Stimulated activated CD4-positive, alpha-beta T cell treated with anti-CD3 and anti-CD28 coated beads, Interleukin-12 subunit alpha, Interleukin-12 subunit beta, amount 100 ng/mL, for 48 hours (primary cell): Measurements from ENCODE around the gene GDPD5.
A peak's percentile ranks its signal among the peaks of the same experiment; 100 is the strongest.

ENCODE experiments used
- DNase-seq, 3 donors: peaks; one replicate each; pipeline ENCODE4 v3.0.0-alpha.2; 2020; ENCODE audit warnings: low read depth in 2 of 3, low spot score in 1 of 3

Gene GDPD5

DNA sequence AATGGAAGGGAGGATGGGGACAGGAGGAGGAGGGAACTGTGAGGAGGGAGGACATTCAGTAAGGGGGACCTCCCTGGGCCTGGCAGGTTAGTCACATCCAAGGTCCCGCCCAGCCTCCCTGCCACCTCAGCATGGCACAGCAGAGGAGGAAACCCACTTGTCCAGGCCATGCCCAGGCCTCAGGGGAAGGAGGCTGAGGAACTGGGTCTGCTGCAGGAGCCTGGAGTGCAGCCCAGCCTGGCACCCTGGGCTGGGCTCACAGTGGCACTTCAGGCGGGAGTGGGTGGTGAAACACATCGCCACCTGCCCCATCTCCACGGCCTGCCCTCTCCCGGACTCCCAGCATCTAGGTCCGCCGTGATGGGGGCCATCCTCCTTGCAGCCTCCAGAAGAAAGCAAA is 75.5 kb downstream of the GDPD5 start:
- DNase-seq = no peak

DNA sequence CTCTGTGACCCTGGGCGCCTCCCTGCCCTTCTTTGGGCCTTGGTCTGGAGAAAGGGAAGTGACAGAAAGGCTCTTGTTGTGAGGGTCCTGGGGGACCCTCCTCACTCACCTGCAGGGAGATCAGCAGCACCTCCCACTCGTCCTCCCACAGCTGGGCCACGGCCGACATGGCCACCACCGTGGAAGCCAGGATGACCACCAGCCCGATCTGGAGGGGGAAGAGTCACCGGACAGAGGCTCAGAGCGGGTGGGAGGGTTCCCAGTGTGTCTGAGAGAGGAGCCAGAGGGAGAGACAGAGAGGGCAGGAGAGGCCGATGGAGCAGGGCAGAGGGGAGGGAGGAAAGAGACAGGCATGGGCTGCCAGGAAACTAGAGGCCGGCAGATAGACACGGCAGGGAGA is 76.0 kb downstream of the GDPD5 start:
- DNase-seq = no peak

DNA sequence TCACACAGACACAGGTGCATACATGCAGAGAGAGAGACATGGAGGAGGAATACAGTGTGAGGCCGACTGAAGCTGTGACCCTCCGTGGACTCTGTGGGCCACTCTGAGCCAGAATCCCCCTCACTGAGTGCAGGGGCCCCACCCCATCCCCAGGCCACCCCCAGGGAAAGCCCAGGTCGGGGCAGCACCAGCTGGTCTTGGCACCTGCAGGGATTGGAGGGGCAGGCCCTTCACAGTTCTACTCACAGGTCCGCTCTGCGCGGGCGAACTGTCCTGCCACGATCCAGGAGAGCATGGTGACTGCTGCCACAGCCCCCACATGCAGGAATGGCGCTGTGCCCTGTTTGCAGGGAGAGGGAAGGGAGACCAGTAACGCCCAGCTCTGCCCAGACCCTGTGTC is 76.5 kb downstream of the GDPD5 start:
- DNase-seq = no peak

DNA sequence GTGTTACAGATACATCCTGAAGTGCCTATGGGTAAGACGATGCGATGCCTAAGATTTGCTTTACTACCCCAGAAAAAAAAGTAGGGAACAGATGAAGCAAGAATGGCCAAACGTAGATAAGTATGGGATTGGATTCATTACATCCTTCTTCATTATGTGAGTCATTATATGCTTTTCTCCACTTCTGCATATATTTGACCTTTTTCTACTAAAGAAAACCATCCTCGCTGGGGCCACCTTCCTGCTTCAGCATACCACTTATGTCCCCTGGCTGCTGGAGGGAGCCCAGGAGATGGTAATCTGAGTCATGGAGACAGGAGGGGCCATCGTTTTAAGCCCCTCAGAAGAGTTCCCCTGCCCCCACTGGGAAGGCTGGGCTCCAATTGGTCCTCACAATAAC is 78.3 kb downstream of the GDPD5 start:
- no peak for DNase-seq

DNA sequence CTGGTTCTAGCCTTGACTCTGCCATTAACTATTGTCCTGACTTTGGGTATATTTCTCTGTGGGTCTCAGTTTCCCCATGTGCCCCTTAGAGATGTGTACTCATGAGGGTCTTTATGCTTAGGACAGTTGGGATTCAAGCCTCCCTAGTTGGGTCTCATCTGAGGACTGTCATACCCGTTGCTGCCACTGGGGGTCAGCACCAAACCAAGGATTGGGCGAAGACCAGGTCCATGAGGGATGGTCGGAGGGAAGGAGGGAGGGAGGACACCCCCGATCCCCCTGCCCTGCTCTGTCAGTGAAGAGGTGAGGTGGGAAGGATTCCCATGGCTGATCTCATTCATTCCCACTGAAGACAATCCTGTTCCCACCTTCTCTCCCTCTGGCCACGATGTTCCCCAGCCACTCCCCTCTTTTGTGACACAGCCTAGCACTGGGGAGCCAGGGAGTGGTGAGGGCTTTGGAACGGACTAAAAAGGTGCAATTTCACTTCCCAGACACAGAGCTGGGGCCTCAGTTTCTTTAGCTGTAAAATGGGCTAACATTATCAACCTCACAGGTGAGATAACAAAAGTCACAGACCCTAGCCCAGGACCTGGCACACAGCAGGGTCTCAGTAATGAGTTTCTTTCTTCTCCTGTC is 80.3 kb downstream of the GDPD5 start:
- DNase-seq = peak; percentile 50 to 83 (median 64)

DNA sequence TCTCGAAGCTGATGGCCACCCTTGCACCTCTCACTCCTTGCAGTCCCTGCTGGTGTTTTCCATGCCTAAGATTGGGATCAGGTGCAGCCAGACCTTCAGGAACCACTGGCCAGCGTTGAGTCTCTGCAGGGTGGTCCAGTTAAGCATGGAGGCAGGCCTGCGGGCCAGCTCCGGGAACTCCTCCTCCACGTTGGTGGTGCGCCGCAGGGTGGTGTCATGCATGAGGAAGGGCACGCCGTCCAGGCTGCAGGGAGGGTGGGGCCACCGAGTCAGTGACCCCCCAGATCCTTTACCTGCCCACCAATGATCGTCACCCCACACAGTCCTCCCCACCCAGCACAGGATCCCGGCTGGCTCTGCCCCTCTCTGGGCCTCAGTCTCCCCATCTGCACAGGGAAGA is 82.7 kb downstream of the GDPD5 start:
- DNase-seq = no peak

DNA sequence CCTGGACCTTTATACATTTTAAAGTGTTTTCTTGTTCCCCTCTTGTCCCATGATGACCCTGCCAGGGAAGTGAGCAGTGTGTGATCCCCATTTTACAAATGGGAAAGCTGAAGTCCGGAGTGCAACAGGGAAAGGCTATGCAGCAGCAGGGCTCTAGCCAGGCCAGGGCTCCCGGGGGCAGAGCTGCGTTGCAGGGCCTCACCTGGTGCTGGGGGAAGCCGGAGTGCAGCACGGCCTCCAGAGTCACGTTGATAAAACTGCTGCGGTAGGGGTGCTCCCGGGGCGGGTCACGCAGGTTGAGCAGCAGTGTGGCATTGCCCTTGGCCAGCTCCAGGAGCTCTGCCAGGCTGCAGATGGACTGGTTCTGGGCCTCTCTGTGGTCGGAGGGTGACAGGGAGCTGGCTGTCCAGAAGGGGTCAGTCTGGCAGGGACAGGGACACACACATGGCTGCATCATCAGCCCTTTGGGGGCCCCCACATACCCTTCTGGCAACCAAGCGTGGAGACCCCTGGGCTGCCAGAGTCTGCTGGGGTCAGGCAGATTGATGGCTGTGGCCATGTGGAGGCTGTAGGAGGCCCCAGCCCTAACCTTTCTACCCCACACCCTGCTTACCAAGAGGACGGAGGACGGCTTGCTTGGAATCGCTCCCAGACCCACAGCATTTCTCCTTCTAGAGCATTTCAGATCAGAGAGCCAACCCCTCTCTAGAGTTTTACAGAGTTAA is 83.4 kb downstream of the GDPD5 start:
- no peak for DNase-seq

DNA sequence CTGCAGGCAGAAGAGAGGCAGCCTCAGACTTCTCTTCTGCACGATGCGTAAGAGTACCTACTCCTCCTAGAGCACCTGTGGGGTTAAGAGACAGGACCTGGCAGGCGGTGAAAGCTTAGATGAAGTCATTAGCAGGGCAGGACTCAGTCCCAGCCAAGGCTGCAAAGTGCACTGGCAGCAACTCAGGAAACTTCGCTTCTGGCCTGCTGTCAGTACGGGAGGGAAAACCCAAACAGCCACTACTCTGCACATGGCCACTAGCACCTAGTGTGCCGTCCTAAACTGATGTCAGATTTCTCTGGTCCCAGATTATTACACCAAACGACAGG is 84.0 kb downstream of the GDPD5 start:
- no peak for DNase-seq

DNA sequence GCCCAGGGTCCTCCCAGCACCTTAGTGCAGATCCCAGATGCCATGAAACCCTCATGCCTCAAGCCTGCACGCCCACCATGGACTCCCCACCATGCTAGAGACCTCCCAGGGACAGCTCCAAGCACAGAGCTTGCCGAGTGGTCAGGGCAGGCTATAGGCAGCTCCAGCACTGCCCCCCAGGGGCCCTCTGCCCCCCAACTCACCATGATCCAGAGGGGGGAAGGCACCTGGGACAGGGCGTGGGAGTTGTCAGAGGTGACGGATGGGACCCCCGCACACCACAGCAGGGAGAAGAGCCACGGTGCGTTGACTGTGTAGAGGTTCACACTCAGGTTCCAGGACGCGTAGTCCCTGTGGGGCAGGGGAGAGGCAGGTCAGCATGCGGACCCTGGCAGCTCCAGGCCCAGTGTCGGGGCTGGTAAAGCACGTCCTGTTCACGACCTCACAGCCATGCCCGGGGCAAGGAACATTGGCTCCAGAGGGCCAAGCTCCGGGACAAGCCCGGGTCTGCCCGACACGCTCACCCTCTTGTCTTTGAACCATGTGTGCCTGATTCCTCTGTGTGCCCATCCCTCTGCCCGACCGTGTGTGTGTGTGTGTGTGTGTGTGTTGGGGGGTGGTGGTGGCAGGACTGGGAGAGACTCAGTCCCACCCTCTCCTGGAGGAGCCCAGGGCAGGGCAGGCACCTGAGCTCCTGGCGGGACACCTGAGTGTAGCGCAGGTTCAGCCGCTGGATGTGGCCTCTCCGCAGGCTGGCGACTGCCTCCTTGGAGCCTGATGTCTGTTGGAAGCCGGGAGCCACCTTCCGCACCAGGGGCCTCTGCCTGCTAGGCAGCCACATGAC is 84.6 kb downstream of the GDPD5 start:
- no peak for DNase-seq

DNA sequence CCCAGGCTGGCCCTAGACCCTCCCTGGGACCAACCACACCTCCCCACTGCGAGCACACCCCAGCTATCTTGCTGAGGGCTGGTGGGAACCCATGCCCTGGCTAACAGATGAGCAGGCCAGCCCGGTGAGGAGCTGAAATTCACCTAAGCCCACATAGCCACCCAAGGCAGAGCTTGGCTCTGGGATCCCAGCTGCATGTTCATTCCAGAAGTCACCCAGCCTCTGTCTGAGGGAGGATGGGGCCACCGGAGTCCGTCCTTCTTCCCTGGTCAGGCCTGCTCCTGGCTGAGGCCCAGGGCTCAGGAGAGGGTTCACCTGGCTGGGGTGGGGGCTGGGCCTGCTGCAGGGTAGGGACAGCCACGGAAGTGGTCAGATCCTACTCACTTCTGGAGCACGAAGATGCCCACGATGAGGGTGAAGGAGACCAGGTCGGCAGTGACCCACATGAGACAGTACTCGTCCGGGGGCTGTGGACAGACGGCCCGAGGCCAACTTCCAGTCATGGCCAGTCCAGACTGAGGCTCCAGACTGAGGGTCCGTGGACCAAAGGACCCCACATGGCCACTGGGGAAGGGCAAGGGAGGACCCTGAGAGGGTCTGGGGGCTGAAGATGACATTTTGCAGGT is 86.1 kb downstream of the GDPD5 start:
- DNase-seq = no peak

DNA sequence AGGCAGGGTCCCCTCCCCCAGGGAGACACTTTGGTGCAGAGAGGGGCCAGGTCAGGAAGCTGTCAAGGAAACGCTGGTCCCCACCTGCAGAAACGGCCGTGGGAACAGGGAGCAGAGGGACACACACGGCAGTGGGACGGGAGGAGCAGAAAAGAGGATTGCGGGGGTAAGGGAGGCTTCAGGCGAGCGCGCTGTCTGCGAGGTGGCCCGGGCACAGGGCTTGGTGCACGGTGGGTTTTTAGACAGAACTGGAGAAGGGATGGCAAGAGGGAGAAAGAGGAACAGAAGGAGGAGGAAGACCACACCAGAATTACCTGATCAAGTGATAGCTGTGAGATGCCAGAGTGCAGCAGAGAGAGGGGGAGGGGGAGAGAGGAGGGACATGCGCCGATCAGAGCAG is 86.7 kb downstream of the GDPD5 start:
- DNase-seq = no peak

DNA sequence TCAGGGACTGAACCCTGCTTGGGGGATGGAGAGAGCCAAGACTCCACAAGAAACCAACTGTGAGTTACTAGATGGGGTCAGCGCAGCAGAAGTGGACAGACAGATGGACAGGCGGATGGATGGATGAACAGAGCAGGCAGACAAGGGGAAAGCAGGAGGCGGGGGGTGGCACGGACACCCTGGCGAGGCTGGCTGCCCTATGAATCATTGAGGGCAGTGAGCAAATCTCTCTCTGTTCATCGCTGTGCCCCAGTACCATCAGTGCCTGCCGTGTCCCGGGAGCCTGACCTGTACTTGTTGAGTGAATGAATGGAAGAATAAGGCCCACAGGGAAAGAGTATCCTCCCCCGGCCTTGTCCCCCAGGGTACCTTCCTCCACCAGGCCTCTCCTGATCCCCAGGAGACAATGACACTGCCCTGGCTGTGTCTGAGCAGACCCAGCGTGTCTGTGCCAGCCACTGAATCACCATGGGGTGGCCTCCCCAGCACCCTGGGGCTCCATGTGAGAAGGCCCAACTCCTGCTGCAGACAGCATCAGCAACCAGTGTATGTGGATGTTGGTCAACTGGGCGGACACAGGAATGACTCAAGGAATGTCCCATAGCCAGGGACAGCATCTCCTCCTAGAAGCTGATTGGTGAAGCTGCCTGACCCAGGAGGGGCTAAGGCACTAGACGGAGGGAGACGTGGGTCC is 87.6 kb downstream of the GDPD5 start:
- DNase-seq = no peak

DNA sequence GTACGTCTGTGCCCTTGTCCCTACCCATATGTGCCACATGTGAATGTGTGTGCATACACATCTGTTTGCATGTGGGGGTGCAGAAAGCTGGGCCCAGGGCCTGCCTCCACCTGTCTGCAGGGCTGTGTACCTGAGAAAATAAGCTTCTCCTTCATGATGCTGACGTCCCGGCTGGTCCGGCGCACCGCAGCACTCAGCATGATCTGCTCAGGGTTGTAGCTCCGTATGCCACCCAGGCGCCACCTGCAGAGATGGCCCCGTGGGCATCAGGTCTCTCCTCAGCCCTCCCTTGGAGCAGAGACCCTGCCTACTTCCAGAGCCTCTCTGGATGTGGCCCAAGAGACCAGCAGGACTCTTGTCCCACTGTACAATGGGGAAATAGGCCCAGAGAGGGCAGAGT is 88.9 kb downstream of the GDPD5 start:
- no peak for DNase-seq

DNA sequence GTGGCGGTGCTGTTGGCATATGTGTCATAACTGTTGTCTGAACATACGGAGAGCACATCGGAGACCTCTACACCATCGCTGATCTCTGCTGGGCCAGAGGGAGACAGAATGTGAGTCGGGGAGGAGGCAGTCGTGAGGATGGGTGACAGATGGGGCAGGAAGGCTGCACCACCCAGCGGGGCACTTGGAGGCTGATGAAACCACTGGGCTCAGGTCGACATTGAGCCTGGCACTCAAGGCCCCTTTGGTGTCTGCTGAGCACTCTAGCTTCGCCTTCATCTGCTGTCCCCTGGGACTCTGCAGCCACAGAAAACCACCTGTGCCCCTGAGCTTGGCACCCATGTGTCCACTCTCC is 90.2 kb downstream of the GDPD5 start:
- no peak for DNase-seq

DNA sequence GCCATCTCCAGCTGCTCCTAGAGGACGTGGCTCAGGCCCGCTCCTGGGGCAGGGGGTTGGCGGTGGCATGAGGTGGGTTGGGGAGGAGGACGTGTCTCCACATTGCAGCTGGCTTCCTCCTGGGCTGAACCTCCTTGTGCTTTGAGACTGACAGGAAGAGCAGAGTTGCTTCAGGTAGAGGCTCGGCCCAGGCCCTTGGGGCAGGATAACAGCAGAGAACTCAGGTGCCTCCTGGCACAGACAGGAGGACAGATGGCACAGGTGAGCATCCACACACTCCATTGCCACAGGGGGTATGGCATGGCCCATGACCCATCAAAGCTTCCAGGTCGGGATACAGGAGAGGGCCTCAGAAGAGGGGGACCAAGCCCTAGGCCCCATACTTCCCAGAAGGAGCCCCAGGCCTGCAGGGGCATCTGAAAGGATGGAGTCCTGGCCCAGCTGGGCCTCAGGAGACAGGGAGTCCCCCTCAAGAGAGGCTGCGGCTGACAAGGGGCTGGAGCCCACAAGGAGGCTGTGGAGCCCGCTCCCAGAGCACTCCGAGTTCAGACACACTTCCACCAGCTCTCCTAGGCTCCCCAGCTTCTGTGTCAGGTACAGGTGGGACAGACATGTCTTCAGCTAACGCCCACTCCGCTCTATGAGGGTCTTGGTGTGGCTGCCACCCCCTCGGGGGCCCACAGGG is 90.7 kb downstream of the GDPD5 start:
- no peak for DNase-seq

DNA sequence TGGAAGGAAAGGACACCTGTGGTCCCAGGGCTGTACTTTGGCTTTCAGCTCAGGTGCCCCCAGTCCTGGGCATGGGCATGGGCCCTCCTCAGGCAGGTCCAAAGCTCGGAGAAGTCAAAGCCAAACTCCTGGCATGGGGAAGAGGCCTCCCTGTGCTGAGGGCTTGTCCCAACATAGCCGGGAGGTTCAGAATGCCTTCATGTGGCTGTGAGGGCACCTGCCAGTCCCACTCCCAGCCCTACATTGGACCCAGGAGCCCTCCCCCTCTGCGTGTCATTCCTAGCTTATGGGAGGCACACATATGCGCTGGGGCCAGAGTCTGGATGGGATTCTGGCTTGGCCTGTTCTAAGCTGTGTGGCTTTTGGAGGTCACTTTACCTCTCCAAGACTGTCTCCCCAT is 91.7 kb downstream of the GDPD5 start:
- no peak for DNase-seq

DNA sequence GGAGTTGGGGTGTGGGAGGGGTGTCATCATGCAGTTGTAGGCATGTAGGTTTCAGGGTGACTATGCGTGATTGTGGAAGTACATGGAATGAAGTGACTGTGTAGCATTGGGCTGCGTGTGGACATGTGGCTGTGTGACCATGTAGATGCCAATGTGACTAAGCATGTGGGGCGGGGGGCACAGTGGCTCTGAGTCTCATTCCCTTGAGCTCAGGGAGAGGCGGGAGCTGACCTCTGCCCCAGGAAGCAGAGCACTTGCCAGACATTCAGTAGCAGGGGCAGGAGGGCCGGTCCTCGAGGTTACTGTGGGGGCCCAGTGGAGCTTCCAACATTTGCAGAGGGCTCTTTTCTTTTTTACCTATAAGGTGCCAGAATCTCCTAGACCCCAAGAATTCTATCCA is 92.3 kb downstream of the GDPD5 start:
- DNase-seq = no peak

DNA sequence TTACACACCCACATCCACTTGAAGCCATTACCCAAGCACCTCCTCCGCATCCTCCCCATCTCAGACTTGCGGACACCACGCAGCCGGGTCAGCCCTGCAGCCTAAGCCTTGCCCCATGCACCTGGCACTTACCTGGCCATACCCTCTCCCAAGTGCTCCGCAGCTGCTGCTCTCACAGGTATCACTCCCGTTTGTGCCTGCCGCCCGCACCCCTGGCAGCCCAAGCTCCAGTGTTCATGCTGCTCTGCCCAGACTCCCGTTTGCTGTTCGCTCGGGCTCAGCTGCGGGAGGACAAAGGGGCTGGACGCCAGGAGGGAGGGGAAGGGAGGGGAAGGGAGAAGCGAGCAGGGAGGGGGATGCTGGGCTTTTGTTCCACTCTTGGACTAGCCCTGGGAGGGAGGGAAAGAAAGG is 92.8 kb downstream of the GDPD5 start, which contains the start of gene KLHL35:
Gene KLHL35, minus strand, starts transcription at position 293 of the 411 bp plus-strand sequence. CDS start 2,574 bp downstream, outside the sequence.
- no peak for DNase-seq

DNA sequence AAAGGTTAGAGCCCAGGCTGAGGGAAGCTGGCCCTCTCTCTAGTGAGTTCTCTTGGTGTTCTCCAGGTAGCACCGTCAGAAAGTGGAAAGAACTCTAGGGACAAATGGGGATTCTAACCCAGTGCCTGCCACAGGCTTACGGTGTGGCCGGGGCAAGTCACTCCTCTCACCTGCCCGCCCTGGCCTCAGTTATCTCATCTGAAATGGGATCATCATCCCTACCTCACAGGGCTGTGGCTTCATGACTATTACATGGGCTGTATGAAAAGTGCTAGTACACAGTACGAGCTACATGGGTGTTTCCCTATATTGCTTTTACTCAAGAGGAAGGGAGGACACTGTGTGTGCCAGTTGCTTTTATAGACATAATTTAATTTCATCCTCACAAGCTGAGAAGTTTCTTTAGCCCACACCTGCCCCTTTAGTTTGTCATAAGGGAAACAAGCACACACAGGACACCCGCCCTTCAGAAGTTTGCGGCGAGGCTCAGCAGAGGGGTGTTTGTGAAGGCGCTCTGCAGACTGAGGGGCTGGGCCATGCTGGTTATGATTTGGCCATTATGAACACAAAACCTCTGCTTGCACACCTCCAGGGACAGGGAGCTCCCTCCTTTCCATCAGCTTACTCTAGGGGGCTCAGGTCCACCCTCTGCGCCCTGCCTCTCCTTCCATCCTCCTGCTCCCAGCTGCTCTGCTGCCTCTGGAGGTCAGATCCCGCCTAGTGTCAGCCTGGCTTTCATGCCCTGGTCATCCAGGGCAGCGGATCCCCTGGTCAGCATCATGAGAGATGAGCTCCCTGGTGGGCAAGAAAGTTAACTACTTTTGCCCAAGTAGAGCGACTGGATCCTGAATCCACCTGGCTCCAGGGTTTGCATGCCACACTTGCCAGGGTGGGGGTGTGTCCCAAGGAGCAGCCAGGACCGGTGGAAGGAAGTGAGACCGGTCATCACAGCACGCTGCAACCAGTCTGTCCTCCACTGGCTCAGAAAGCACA is 93.9 kb downstream of the GDPD5 start:
- DNase-seq = no peak
